ENCODE results near the gene PA2G4.

DNA sequence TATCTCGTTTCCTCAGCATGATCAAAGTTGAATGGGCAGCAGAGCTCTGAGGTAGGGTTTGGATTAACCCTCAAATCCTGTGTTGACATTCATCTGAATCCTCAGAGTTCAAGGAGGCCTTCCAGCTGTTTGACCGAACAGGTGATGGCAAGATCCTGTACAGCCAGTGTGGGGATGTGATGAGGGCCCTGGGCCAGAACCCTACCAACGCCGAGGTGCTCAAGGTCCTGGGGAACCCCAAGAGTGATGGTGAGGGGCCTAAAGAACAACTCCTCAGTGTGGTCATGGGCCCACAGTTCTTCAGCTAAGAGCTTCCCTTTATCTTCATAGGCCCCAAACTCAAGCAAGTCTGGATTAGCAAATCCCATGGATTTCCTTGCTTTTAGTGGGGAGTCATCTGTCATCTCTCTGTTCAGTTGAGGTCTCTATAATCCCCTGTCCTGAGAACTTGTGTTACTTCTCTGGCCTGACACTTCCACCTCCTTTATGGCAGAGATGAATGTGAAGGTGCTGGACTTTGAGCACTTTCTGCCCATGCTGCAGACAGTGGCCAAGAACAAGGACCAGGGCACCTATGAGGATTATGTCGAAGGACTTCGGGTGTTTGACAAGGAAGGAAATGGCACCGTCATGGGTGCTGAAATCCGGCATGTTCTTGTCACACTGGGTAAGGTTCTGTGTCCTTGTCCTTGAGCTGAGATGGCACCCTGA is 55.3 kb downstream of the PA2G4 start:
- no peak for TF ChIP-seq POLR2A (IDR thresholded peaks at IDR 0.05)
- TF ChIP-seq, protein P1, sequence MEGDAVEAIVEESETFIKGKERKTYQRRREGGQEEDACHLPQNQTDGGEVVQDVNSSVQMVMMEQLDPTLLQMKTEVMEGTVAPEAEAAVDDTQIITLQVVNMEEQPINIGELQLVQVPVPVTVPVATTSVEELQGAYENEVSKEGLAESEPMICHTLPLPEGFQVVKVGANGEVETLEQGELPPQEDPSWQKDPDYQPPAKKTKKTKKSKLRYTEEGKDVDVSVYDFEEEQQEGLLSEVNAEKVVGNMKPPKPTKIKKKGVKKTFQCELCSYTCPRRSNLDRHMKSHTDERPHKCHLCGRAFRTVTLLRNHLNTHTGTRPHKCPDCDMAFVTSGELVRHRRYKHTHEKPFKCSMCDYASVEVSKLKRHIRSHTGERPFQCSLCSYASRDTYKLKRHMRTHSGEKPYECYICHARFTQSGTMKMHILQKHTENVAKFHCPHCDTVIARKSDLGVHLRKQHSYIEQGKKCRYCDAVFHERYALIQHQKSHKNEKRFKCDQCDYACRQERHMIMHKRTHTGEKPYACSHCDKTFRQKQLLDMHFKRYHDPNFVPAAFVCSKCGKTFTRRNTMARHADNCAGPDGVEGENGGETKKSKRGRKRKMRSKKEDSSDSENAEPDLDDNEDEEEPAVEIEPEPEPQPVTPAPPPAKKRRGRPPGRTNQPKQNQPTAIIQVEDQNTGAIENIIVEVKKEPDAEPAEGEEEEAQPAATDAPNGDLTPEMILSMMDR (IDR thresholded peaks at IDR 0.05): no peak
